ENCODE results near the gene APOBEC3F.

APOBEC3F gene

DNA sequence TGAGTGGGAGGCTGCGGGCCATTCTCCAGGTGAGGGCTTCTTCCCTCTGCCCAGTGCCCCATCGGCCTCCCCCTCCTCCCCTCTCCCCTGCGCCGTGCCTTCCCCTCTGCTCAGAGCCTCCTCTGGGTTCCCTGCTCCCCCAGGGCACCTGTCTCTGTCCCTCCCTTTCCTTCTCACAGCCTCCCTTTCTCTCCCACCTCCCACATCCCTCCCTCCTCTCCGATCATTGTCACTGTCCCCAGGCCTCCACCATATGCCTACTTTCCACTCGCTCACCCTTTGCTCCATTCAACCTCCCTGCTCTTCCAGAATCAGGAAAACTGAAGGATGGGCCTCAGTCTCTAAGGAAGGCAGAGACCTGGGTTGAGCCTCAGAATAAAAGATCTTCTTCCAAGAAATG, 46.4 kb downstream of the APOBEC3F start:
- TF ChIP-seq ISL1 (CRISPR knock-in tag; IDR thresholded peaks at IDR 0.05) (no peak), CSDC2 (CRISPR knock-in tag; IDR thresholded peaks at IDR 0.05) (no peak), TOX (CRISPR knock-in tag; IDR thresholded peaks at IDR 0.05; ENCODE audit: borderline replicate concordance) (no peak), ZNF8 (CRISPR knock-in tag; IDR thresholded peaks at IDR 0.05) (no peak), ZNF70 (CRISPR knock-in tag; IDR thresholded peaks at IDR 0.05) (no peak), ZNF565 (CRISPR knock-in tag; conservative IDR thresholded peaks at IDR 0.05; ENCODE audit: low read depth) (no peak), GLIS3 (CRISPR knock-in tag; IDR thresholded peaks at IDR 0.05) (no peak), ZFP30 (CRISPR knock-in tag; IDR thresholded peaks at IDR 0.05) (no peak), ZFP3 (CRISPR knock-in tag; IDR thresholded peaks at IDR 0.05) (no peak), TCF4 (CRISPR knock-in tag; IDR thresholded peaks at IDR 0.05; ENCODE audit: borderline replicate concordance) (no peak), PPARA (CRISPR knock-in tag; IDR thresholded peaks at IDR 0.05; ENCODE audit: borderline replicate concordance) (no peak), OSR1 (CRISPR knock-in tag; IDR thresholded peaks at IDR 0.05) (no peak), SNAI2 (CRISPR knock-in tag; IDR thresholded peaks at IDR 0.05) (no peak), RARB (CRISPR knock-in tag; IDR thresholded peaks at IDR 0.05) (no peak), BACH2 (CRISPR knock-in tag; IDR thresholded peaks at IDR 0.05; ENCODE audit: borderline replicate concordance) (no peak), ARNTL (CRISPR knock-in tag; IDR thresholded peaks at IDR 0.05; ENCODE audit: borderline replicate concordance, low read depth) (no peak)
- TF ChIP-seq, protein P1, sequence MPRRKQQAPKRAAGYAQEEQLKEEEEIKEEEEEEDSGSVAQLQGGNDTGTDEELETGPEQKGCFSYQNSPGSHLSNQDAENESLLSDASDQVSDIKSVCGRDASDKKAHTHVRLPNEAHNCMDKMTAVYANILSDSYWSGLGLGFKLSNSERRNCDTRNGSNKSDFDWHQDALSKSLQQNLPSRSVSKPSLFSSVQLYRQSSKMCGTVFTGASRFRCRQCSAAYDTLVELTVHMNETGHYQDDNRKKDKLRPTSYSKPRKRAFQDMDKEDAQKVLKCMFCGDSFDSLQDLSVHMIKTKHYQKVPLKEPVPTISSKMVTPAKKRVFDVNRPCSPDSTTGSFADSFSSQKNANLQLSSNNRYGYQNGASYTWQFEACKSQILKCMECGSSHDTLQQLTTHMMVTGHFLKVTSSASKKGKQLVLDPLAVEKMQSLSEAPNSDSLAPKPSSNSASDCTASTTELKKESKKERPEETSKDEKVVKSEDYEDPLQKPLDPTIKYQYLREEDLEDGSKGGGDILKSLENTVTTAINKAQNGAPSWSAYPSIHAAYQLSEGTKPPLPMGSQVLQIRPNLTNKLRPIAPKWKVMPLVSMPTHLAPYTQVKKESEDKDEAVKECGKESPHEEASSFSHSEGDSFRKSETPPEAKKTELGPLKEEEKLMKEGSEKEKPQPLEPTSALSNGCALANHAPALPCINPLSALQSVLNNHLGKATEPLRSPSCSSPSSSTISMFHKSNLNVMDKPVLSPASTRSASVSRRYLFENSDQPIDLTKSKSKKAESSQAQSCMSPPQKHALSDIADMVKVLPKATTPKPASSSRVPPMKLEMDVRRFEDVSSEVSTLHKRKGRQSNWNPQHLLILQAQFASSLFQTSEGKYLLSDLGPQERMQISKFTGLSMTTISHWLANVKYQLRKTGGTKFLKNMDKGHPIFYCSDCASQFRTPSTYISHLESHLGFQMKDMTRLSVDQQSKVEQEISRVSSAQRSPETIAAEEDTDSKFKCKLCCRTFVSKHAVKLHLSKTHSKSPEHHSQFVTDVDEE (CRISPR knock-in tag; IDR thresholded peaks at IDR 0.05), result no peak
- TF ChIP-seq, protein P2, sequence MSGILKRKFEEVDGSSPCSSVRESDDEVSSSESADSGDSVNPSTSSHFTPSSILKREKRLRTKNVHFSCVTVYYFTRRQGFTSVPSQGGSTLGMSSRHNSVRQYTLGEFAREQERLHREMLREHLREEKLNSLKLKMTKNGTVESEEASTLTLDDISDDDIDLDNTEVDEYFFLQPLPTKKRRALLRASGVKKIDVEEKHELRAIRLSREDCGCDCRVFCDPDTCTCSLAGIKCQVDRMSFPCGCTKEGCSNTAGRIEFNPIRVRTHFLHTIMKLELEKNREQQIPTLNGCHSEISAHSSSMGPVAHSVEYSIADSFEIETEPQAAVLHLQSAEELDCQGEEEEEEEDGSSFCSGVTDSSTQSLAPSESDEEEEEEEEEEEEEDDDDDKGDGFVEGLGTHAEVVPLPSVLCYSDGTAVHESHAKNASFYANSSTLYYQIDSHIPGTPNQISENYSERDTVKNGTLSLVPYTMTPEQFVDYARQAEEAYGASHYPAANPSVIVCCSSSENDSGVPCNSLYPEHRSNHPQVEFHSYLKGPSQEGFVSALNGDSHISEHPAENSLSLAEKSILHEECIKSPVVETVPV (CRISPR knock-in tag; IDR thresholded peaks at IDR 0.05), result no peak
- TF ChIP-seq, protein P3, sequence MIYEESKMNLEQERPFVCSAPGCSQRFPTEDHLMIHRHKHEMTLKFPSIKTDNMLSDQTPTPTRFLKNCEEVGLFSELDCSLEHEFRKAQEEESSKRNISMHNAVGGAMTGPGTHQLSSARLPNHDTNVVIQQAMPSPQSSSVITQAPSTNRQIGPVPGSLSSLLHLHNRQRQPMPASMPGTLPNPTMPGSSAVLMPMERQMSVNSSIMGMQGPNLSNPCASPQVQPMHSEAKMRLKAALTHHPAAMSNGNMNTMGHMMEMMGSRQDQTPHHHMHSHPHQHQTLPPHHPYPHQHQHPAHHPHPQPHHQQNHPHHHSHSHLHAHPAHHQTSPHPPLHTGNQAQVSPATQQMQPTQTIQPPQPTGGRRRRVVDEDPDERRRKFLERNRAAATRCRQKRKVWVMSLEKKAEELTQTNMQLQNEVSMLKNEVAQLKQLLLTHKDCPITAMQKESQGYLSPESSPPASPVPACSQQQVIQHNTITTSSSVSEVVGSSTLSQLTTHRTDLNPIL (CRISPR knock-in tag; IDR thresholded peaks at IDR 0.05; ENCODE audit: low read depth), result no peak
- TF ChIP-seq, protein P4, sequence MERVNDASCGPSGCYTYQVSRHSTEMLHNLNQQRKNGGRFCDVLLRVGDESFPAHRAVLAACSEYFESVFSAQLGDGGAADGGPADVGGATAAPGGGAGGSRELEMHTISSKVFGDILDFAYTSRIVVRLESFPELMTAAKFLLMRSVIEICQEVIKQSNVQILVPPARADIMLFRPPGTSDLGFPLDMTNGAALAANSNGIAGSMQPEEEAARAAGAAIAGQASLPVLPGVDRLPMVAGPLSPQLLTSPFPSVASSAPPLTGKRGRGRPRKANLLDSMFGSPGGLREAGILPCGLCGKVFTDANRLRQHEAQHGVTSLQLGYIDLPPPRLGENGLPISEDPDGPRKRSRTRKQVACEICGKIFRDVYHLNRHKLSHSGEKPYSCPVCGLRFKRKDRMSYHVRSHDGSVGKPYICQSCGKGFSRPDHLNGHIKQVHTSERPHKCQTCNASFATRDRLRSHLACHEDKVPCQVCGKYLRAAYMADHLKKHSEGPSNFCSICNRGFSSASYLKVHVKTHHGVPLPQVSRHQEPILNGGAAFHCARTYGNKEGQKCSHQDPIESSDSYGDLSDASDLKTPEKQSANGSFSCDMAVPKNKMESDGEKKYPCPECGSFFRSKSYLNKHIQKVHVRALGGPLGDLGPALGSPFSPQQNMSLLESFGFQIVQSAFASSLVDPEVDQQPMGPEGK (CRISPR knock-in tag; IDR thresholded peaks at IDR 0.05; ENCODE audit: borderline replicate concordance), result no peak
- ATAC-seq, result no peak

DNA sequence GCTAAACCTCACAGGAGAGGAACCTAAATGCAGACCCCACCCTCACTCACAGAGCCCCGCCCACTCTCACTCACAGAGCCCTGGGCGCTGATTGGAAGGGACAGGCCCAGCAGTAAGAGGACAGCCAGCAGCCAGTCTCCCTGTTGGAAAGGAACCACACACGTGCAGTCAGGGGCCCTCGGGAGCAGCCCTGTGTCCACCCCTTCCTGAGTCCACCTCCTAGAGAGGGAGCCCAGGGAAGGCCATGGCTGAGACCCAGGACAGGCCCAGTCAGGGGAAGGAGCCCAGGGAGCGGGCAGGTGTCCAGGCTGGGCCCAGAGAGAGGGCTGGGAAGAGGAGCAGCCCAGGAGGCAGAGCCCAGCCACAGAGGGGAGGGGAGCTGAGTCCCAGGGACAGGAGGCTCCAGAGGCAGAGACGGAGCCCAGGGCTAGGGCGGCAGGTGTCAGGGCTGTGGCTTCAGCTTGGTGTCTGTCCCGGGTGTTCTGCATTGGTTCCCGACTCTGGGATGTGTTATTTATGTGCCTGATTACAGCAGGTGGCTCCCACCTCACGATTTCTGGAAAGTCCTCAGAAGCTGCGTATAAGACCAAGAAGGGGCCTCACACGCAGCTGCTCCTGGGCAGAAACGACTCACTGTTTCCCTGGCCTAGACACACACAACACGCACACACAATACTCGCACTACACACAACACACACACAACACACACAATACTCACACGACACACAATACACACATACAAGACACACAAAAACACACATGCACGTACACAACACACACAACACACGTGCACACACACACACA, 47.4 kb downstream of the APOBEC3F start:
- ATAC-seq, result no peak
- TF ChIP-seq CSDC2 (CRISPR knock-in tag; IDR thresholded peaks at IDR 0.05) (no peak), ZNF8 (CRISPR knock-in tag; IDR thresholded peaks at IDR 0.05) (no peak), PPARA (CRISPR knock-in tag; IDR thresholded peaks at IDR 0.05; ENCODE audit: borderline replicate concordance) (no peak), RARB (CRISPR knock-in tag; IDR thresholded peaks at IDR 0.05) (no peak), ISL1 (CRISPR knock-in tag; IDR thresholded peaks at IDR 0.05) (no peak), OSR1 (CRISPR knock-in tag; IDR thresholded peaks at IDR 0.05) (no peak), TCF4 (CRISPR knock-in tag; IDR thresholded peaks at IDR 0.05; ENCODE audit: borderline replicate concordance) (no peak)

- ATAC-seq, result no peak
- TF ChIP-seq POU6F1 (CRISPR knock-in tag; IDR thresholded peaks at IDR 0.05; ENCODE audit: borderline replicate concordance, low read depth) (no peak), ARNTL (CRISPR knock-in tag; IDR thresholded peaks at IDR 0.05; ENCODE audit: borderline replicate concordance, low read depth) (no peak), ZNF565 (CRISPR knock-in tag; conservative IDR thresholded peaks at IDR 0.05; ENCODE audit: low read depth) (no peak), TCF4 (CRISPR knock-in tag; IDR thresholded peaks at IDR 0.05; ENCODE audit: borderline replicate concordance) (no peak), ESRRG (CRISPR knock-in tag; IDR thresholded peaks at IDR 0.05) (no peak), OSR1 (CRISPR knock-in tag; IDR thresholded peaks at IDR 0.05) (no peak), ZFP3 (CRISPR knock-in tag; IDR thresholded peaks at IDR 0.05) (no peak)
- TF ChIP-seq, protein P1 (CRISPR knock-in tag; IDR thresholded peaks at IDR 0.05), result no peak
- TF ChIP-seq, protein P4 (CRISPR knock-in tag; IDR thresholded peaks at IDR 0.05; ENCODE audit: borderline replicate concordance), result no peak
These were observed 48.0 kb downstream of the APOBEC3F start for GRCh38 chr22:39088685-39089032.

Data from SK-N-SH treated with all-trans-retinoic acid at 6 μM for 48 hours (cell line).